Right lobe of liver (tissue), 6 donors: Measurements from ENCODE around the gene ZMYND8. TPM values are rescaled to one million over a fixed set of nuclear protein-coding genes. Genes with fewer than 3 reads are reported as not detected.

ENCODE experiments used
- ATAC-seq, 4 donors: fragments of 200-7000 bp; cut with Tn5 transposase; one replicate each; pipeline ENCODE4 v1.9.1; 2020; ENCODE audit warnings: mild to moderate bottlenecking in 4 of 4, moderate library complexity in 4 of 4
- DNase-seq, 3 donors: peaks; one replicate each; pipeline ENCODE4 v3.0.0-alpha.2; 2020
- H3K27ac ChIP-seq, 3 donors: fragments of 200-600 bp; one replicate each; pipeline ENCODE4 v1.8.0; 2022
- H3K27me3 ChIP-seq, 2 donors: fragments of 200-600 bp; one replicate each; pipeline ENCODE4 v1.8.0; 2022
- H3K36me3 ChIP-seq, 4 donors: fragments of 200-600 bp; sonication (generic) in 1 of 4; one replicate each; pipeline versions ENCODE4 v1.5.1 to v1.8.0; 2017 to 2022; ENCODE audit warnings: control low read depth in 1 of 4
- H3K4me1 ChIP-seq, 4 donors: fragments of 200-600 bp; sonication (generic) in 1 of 4; one replicate each; pipeline versions ENCODE4 v1.5.1 to v1.8.0; 2017 to 2022; ENCODE audit warnings: control low read depth in 1 of 4
- H3K4me3 ChIP-seq, 3 donors: fragments of 200-600 bp; one replicate each; pipeline ENCODE4 v1.8.0; 2022
- H3K9me3 ChIP-seq, 4 donors: fragments of 200-600 bp; sonication (generic) in 1 of 4; one replicate each; pipeline versions ENCODE4 v1.5.1 to v1.8.0; 2017 to 2022; ENCODE audit warnings: control low read depth in 1 of 4
- POLR2A ChIP-seq: fragments of 450-650 bp; IDR thresholded peaks from one replicate; pipeline ENCODE4 v1.6.1; 2017; ENCODE audit warnings: antibody characterized with exemption, mild to moderate bottlenecking
- WGBS: methylation state at CpG from one replicate; pipeline ENCODE4 v1.1.6; 2018; ENCODE audit warnings: low coverage, low lambda C conversion rate; ENCODE audit not compliant: insufficient coverage; ENCODE audit errors: missing lambda C conversion rate; 5-methylcytosine and 5-hydroxymethylcytosine counted together
- intact Hi-C, 2 donors: fragments of 100-400 bp; cut with DNase I; formaldehyde crosslinking; loops; one replicate each; pipeline versions ENCODE4 v1.11.2 to v1.14.1; 2022
- total RNA-seq, 6 experiments: library from RNA; depleted of rRNA in 2 of 6; stranded (reverse); fragments of >200 nt in 2 of 6; fragmentation: NEBNext Ultra II Directional in 3 of 6; extraction: Animal tissue kit (Norgen Biotek cat#: 25700) in 3 of 6; gene quantifications; one replicate each; pipeline versions ENCODE4 v1.1.0 to v1.2.4, GENCODE V29; 2016 to 2023
- TF ChIP-seq, protein P1 (sequence below), 4 donors: fragments of 200-600 bp in 3 of 4; fragments of 450-650 bp in 1 of 4; IDR thresholded peaks; one replicate each; pipeline versions ENCODE4 v1.5.1 to v1.8.0; 2016 to 2022; ENCODE audit warnings: antibody characterized with exemption in 4 of 4, mild to moderate bottlenecking in 2 of 4
- donor health status: DM: no; HTN: yes; CAD: no.
- donor health status: DM: no; HTN: no; CAD: no.
- donor health status: DM: no; HTN: no; CAD: no.
- donor health status: DM: no; HTN: yes; CAD: no.
- donor health status: DM: no; HTN: yes; CAD: no.

ZMYND8 gene
- total RNA-seq, 6 experiments from 2014 or later = 7.8 to 25.7 (median 13.8) TPM

DNA sequence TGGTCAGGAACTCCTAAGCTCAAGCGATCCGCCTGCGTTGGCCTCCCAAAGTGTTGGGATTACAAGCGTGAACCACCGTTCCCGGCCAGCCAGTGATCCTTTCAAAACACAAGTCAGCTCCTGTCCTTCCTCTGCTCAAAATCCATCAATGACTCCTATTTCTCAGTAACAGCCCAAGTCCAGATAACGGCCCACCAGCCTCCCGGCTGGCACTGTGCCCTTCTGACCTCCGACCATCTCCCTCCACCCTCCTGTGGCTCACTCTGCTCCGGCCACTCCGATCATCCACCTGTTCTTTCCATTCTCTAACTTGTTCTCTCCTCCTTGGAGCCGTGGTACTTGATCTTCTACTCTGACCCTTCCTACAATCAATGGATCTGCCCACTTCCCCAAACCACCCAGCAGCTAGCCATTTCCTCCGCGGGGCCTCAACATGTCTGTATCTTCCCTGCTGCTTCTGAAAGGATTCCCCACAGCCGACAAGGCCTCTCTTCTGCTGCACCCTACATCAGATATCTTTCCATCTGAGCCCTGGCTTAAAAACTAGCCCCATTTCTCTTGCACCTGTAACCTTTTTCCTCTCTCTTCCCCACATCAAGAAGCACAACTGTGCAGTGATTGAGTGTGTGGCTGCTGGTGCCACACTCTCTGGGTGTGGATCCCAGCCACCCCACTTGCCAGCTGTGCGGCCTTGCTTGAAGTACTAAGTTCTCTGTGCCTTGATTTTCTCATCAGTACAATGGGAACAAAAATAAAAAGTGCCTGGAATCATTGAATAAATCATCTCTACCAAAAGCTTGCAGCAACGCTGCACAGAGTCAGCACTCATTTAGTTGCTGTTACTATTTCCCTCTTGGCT is 6.1 kb upstream of the ZMYND8 start:
- no peak overlapping the region for H3K27ac ChIP-seq
- WGBS = 82% methylated on average over 16 of the region's 17 CpGs
- no peaks in the 10 kb centered on the region for H3K27me3 ChIP-seq
- no peak for ATAC-seq
- TF ChIP-seq POLR2A = no peak
- TF ChIP-seq, protein P1, sequence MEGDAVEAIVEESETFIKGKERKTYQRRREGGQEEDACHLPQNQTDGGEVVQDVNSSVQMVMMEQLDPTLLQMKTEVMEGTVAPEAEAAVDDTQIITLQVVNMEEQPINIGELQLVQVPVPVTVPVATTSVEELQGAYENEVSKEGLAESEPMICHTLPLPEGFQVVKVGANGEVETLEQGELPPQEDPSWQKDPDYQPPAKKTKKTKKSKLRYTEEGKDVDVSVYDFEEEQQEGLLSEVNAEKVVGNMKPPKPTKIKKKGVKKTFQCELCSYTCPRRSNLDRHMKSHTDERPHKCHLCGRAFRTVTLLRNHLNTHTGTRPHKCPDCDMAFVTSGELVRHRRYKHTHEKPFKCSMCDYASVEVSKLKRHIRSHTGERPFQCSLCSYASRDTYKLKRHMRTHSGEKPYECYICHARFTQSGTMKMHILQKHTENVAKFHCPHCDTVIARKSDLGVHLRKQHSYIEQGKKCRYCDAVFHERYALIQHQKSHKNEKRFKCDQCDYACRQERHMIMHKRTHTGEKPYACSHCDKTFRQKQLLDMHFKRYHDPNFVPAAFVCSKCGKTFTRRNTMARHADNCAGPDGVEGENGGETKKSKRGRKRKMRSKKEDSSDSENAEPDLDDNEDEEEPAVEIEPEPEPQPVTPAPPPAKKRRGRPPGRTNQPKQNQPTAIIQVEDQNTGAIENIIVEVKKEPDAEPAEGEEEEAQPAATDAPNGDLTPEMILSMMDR (IDR thresholded peaks at IDR 0.05) = no peak
- peaks cover 0 to 40% (median 32%) of the 10 kb centered on the region in 4 donors for H3K4me1 ChIP-seq
- peak in 1 of 3 donors; percentile 39 for DNase-seq
- no peaks in the 10 kb centered on the region for H3K36me3 ChIP-seq
- intact Hi-C loops = no loop called here
- no peaks in the 10 kb centered on the region for H3K9me3 ChIP-seq
- no peak overlapping the region for H3K4me3 ChIP-seq

DNA sequence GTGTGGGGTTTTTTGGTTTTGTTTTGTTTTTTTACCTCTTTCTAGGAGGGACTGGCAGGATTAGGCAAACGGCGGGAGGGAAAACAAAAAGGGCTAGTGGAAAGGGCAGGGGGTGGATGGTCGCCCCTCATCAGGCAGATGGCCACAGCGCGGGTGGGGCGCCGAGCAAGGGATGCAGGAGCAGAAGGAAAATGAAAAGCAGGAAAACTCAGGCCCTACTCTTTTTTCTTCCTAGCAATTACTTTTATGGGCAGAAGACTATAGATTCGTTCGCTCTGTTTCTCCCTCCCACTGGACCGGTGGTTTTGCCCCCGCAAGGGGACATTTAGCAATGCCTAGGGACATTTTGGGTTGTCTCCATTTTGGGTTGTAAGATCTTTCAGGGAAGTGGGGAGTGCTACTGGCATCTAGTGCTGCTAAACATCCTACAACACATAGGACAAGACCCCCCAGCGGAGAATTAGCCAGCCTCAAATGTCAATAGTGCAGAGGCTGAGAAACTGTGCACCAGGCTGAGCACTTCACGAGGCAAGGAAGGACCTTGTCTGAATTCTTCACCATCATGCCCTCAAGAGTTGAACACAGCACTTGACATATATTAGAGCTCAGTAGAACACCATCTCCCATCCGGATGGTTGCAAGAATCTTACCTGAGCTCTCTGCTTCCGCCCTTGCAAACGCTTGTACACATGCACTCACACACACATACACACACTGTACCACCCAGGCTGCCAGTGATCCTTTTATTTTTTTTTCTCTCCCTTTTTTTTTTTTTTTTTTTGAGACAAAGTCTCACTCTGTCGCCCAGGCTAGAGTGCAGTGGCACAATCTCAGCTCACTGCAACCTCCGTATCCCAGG is 4.8 kb upstream of the ZMYND8 start:
- peaks cover 0 to 53% (median 41%) of the 10 kb centered on the region in 4 donors for H3K4me1 ChIP-seq
- TF ChIP-seq POLR2A = no peak
- TF ChIP-seq, protein P1 (IDR thresholded peaks at IDR 0.05) = no peak
- no peaks in the 10 kb centered on the region for H3K9me3 ChIP-seq
- H3K36me3 ChIP-seq = no peaks in the 10 kb centered on the region
- H3K27me3 ChIP-seq = no peaks in the 10 kb centered on the region
- intact Hi-C loops = no loop called here
- ATAC-seq (no peak), DNase-seq (peak in 1 of 3 donors; percentile 21)
- 71% methylated on average over 14 of the region's 18 CpGs for WGBS
- H3K27ac ChIP-seq = peak overlapping the region; percentile 93 to 98 (median 98)
- H3K4me3 ChIP-seq = no peak overlapping the region

DNA sequence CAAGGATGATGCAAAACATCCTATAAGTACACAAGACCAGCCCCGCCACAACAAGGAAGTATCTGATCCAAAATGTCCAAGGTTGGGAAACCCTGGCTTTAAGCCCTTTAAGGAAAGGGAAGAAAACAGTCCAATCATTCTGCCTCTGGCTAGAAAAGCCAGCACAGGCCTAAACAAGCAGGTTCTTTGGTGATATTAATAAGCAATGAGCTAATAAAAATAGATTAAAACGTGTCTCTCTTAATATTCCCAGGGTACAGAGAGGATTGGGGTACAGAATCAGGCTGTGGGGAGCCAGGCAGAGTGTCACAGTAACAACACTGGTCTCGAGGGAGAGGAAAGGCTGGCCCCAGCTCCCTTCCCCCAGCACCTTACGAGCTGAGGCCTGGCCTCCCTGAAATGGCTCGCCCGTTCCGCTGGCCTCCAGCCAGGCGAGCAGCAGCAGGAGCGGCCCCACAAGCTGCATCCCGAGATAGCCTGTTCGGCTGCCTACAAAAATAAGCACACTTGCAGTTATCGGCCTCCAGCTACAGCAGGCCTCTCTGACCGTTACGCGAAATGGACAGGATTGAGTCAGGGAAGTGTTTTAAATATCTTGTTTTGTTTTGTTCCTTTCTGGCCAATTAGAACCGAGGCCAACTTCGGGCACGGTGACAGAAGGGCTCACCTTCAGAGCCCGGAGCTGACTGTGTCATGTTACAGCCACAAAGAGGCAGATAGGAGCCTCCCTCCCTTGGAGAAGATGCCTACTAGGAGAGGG is 4.0 kb upstream of the ZMYND8 start:
- no peaks in the 10 kb centered on the region for H3K27me3 ChIP-seq
- ATAC-seq (peak; percentile 20 to 51 (median 36)), DNase-seq (peak; percentile 84 to 89 (median 84))
- intact Hi-C loops = no loop called here
- WGBS = 0% methylated on average over 11 of the region's 19 CpGs
- H3K4me3 ChIP-seq = peak overlapping the region in 2 of 3 donors; percentile 19 to 33
- peak overlapping the region; percentile 93 to 98 (median 98) for H3K27ac ChIP-seq
- peaks cover 0 to 59% (median 47%) of the 10 kb centered on the region in 4 donors for H3K4me1 ChIP-seq
- H3K9me3 ChIP-seq = no peaks in the 10 kb centered on the region
- peak; percentile 56 for TF ChIP-seq POLR2A
- TF ChIP-seq, protein P1 (IDR thresholded peaks at IDR 0.05) = no peak
- no peaks in the 10 kb centered on the region for H3K36me3 ChIP-seq
